Gastrocnemius medialis (tissue), 4 donors: ENCODE measurements around the gene KPNA4.

Experiments used
- POLR2A ChIP-seq, 2 donors: fragments of 450-650 bp; IDR thresholded peaks; one replicate each; pipeline ENCODE4 v1.6.1; 2017; ENCODE audit warnings: antibody characterized with exemption in 2 of 2, mild to moderate bottlenecking in 2 of 2, moderate library complexity in 2 of 2
- TF ChIP-seq, protein P1 (sequence below), 5 experiments: fragments of 450-650 bp in 3 of 5; fragments of 200-600 bp in 2 of 5; sonication (generic) in 2 of 5; IDR thresholded peaks in 4 of 5; conservative IDR thresholded peaks in 1 of 5; 1 replicate in 4 of 5; 2 replicates in 1 of 5; pipeline ENCODE4 v1.5.1; 2016 to 2019; ENCODE audit warnings: antibody characterized with exemption in 5 of 5, mild to moderate bottlenecking in 3 of 5, moderate library complexity in 3 of 5

DNA sequence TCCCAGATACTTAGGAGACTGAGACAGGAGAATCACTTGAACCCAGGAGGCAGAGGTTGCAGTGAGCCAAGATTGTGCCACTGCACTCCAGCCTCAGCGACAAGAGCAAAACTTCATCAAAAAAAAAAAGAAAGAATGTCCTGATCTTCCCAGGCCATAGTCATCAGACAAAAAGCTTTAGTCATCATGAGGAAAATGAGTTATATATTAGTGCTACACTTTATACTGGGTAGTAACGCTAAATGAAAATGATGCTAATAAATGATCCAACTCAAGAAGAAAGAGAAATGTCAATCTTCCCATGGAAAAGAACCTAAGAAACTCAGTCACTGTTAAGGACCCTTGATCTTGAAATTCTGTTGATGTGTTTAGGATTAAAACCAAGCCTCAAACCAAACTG is 89.5 kb downstream of the KPNA4 start:
- TF ChIP-seq, protein P1, sequence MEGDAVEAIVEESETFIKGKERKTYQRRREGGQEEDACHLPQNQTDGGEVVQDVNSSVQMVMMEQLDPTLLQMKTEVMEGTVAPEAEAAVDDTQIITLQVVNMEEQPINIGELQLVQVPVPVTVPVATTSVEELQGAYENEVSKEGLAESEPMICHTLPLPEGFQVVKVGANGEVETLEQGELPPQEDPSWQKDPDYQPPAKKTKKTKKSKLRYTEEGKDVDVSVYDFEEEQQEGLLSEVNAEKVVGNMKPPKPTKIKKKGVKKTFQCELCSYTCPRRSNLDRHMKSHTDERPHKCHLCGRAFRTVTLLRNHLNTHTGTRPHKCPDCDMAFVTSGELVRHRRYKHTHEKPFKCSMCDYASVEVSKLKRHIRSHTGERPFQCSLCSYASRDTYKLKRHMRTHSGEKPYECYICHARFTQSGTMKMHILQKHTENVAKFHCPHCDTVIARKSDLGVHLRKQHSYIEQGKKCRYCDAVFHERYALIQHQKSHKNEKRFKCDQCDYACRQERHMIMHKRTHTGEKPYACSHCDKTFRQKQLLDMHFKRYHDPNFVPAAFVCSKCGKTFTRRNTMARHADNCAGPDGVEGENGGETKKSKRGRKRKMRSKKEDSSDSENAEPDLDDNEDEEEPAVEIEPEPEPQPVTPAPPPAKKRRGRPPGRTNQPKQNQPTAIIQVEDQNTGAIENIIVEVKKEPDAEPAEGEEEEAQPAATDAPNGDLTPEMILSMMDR (IDR thresholded peaks at IDR 0.05 in 4 of 5, conservative IDR thresholded peaks at IDR 0.05 in 1 of 5) = no peak
- TF ChIP-seq POLR2A (IDR thresholded peaks at IDR 0.05) = no peak
